GM19351 (cell line): ENCODE data around the gene AOAH.

ENCODE experiments used
- ATAC-seq: cut with Tn5 transposase; IDR thresholded peaks from one replicate; pipeline ENCODE4 v1.9.1; 2021; ENCODE audit warnings: mild to moderate bottlenecking, moderate library complexity; ENCODE audit not compliant: unreplicated experiment

The AOAH gene

DNA sequence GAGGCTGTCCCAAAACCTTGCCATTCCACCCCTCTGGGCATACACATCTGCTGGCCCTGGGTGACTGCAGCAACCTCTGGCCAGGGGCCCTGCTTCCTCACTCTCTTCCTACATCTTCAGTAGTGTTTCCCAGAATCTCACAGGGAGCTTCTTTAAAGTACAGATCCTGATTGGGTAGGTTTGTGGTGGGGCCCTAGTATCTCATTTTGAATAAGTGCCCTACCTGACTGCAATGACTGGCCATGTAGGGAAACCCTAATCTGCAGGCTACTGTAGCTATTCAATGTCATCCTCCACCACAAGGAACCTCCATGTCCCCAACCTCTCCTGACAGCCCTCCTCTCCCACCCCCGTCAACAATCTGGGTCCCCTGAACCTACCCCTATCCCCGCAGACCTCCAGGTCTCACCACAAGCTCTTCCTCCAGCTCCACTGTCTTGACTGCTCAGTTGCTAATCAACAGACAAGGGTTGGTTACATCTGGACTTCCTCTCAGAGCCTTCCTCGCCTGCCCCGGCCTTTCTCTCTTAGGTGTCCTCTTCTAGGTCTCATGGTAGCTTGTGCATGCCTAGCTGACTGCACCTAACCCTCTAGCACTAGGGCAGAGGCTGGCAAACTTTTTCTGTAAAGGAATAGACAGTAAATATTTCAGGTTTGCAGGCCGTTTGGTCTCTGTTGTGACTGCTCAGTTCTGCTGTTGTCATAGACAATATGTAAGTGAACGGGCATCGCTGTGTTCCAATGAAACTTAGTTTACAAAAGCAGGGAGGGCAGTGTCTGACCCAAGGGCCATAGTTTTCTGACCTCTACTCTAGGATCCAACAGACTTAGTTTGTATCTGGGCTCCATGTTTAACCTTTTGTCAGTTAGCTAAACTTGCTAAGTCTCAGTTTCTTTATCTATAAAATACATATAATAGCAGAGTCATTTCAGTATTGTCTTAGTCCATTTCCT is 121.1 kb downstream of the AOAH start:
- no peak for ATAC-seq

DNA sequence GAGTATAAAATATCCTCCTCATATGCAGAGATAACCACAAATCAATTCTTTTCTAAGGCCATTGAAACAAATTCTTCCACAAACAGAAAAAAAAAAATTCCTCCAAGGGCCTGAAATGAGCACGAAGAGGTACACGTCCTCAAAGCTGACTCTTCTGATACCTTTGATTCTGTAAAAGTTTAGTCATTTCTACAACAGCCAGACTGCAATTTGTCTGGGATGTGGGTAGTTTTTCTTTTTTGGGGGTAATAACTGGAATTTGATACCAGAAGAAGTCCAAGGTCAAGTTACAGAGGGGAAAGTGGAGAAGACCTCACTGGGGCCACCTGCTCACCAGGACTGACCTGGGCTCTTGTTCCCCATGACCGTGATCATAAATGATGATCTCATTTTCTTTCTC is 121.8 kb downstream of the AOAH start:
- ATAC-seq, result no peak

DNA sequence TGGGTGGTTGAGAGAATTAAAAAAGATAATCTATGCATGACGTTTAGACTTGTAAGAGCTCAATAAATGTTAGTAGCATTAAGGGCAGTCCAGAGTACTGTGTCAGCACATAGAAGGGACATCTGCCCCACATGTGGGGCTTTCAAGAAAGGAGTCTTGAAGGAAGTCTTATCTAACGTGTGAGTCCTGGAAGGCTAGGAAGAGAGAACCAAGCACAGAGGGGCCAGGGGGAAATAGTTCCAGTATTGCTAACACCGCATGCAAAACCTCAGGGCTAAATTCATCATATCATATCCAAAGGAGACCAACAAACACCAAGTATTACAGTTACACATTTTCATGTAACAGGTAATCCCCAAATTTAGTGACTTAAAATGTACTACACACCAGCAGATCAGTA is 122.7 kb downstream of the AOAH start:
- no peak for ATAC-seq

DNA sequence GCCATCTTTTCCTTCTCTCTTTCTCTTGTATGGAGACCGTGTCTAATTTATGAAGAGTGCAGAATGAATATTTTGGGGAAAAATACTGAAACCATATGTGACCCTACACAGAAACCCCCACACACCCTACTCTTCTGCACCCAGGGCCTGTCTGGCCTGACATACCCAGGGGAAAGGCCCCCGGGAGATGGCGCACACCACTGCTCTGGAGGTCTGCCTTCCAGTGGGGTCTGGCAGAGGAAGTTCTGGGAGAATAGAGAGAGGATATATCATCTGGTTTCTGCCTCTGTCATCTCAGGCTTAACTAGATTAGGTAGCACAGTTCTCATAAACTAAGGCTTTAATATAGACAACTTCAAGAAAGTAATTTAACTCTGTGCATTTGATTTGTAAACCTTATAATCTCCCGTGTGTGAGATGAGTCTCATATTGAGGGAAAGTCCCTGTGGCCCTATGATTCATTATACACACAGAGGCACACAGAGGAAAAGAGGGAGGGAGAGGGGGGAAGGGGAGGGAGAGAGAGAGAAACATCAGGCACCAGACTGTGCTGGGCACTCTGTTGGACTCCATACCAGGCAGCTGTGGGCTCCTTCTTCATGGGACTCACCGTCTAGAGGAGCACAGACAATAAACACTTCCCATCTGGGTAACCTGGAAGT is 123.3 kb downstream of the AOAH start:
- no peak for ATAC-seq

DNA sequence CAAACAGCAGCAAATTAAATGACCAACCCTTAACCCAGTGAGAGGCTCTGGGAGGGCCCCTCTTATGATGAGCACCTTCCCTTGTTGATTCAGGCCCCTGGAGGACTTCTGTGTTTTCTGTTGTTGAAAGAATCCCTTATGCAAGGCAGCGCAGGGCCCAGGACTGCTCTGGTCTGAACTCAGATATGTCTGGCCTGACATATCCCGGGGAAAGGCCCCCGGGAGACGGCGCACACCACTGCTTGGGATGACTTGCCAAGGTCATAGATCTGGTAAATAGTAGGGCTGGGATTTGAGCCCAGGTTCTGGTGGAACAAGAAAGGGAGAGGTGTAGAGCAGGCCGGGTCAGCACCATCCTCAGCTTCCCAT is 124.0 kb downstream of the AOAH start:
- no peak for ATAC-seq

DNA sequence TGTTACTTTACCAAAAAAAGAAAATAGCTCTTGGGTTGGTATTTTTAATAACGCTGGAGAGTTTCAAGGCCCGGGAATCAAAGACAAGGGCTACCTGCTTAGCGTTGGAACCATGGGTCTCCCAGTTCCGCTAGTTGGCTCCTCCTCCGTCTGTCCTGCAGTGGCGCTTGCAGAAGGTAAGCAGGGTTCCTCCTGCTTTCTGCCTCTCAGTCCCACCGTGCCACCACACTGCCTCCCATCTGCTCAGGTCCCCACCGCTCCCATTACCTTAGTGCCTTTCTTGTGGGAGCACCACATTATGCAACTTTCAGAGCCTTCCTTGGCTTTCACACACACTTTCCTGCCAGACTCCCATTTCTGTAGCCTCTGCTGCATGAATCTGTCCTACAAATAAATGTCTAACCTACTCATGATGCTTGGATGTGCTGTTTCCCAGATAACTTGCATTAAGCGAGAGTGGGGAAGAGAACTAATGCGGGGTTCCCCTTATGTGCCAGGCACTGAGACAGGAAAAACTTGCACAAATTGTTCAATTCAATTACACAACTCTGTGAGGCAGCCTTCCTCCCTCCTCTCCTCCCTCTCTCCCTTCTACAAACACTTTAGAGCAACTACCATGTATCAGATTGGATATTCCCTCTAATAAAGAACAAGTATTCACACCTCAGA is 124.5 kb downstream of the AOAH start:
- no peak for ATAC-seq

DNA sequence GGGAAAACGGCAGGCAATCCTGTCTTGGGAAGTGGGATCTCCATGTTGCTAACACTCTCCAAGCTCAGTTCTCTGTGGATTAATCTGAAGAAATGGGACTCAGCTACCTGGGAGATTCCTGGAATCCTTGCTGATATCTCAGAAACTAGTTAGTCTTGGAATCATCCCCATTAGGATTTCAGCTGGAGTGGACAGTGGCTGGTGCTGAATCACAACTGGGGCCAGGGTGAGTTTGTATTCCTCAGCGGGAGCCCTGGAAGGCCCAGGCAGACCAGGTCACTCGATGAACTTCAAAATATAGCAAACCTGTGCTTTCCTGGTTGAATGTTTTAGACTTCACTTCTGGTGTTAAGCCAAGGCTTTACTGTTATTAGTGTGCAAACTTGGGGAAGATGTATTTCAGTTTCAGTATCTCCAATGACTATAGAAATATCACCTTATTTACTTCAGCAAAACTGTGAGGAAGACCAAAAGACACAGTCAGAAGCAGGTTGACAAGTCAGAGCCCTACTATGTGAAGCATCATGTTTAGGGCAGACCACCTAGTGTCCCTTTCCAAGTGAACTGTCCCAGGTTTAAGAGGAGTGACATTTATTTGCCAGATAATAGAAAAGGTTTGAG is 126.1 kb downstream of the AOAH start:
- ATAC-seq, result no peak

DNA sequence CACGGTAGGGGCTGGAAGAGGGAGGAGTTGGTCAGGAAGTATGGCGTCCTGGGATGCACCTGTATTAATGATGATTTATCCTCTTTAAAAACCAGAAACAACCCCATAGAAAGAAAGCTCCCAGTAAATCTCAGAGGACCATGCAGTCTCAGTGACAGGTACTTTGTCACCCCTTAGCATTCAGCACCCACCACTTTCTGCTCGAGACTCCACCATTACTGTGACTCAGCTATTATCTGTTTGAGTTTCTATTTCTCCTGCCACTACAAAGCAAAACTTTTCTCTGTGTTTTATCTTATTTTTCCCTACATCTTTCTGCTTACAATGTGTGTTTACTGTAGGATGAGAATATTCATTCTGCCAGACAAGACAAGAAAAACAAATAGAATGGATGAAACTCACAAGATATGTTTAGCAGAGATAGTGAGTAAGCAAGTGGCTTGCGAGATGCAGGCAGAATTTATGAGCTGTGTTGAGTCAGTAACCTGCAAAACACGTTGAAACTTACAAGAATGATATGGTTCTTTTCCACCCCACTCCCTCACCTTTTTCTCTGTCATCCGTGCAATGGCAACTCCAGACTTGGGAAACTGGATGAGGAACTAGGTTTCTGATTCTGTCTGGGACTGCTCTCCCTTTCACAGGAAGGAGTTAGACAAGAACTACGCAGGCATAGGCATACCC is 127.1 kb downstream of the AOAH start:
- ATAC-seq, result no peak

DNA sequence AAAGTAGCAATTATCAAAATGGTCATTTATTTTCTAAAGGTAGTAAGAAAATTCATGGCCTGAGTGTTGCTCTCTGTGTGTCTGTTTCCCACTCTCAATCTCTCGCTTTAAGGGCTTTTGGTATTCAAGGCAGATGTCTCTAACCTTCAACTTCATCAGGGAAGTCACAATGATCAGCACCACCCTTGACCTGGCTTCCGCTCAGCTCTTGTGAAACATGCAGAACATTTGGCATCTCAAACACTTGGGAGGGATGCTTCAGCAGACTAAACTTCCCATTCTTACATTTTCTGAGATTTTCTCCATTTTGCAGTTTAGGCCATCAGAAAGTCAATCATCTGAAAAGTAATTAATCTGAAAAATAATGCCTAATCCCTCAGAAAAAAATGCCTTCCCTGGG is 129.8 kb downstream of the AOAH start:
- ATAC-seq, result no peak

DNA sequence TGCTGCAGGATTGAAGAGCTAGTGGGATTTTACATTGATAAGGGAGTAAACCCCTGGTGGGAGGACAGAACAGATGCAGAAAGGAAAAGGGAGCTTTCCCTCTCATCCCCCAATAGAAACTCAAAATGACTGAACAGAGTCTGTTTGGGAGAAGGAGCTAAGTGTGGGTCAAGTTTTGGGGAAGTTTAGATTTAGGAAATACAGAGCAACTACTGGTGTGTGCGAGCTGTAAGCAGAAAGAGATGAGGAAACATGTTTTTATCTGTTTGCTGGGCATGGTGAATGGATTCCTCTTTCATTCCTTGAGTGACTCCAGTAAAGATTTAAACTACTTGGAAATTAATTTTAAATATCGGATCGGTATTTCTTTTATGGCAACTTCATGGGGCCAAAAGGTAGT is 132.7 kb downstream of the AOAH start:
- no peak for ATAC-seq

DNA sequence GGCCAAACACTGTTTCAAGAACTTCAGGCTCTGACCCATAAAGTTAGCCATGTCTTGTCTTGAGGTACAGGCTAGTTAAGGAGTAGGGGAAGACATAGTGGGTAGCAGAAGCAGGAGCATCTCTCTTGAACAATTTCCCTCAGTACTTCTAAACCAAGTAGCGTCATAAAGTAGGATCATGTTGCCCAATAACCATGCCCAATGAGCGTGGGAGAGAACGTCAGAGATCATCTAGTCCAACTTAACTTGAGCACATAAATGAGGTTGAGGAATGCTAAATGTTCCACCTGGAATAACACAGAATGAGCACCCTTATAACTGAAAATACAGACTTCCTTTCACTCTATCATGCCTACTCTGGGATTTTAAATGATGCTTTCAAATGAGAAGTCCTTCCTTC is 134.9 kb downstream of the AOAH start:
- no peak for ATAC-seq

DNA sequence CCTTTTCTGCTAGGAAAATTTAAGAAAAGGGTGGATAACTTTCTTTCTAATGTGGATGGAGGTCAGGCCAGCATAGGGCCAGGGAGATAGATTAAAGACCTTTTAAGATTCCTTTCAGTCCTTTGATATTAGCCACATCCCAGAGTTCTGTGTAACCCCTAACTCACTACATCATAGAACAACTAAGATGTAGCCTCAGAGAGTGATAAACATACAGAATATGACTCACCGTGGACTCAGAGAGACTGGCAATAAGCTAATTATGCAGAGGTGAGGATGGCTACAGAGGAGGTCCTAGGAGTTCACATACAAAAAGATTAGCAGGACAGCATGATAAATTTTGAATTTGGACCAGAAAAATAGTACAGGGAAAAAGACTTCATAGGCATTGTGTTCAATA is 141.0 kb downstream of the AOAH start:
- no peak for ATAC-seq

DNA sequence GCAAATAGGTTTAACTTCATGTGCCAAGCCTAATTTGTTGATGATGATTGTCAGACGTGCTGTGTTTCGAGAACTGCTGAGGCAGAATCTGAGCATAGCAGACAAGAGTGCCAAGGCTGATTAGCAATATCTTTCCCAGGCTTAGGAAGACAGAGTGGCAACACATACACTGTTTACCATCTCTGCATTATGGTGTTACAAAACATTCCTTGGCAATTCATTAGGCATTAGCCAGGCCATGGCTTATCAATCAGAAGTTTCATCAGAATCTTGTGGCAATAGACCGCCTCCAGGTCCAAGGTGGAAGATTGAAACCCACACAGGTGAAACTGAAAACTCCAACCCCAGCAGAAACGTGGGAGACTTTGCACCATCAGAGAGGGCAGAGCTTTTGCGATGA is 148.5 kb downstream of the AOAH start:
- ATAC-seq, result no peak

DNA sequence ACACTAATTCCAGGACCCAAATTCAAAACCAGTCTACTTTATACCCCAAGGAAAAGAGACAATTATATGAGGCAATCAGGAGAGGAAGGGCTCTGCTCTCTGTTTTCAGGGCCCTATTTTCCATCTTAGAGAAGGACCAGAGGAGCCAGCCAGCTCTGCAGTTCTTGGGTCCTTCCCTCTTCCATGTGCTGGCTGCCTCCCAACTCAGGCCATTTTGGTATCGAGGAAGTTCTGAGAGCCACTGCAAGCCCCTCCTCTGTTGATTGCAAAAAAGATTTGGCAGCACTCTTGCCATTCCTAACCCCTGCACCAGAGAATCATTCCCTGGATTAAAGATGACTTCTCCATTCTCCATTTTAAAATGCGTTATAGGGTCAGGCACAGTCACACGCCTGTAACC is 151.2 kb downstream of the AOAH start:
- no peak for ATAC-seq

DNA sequence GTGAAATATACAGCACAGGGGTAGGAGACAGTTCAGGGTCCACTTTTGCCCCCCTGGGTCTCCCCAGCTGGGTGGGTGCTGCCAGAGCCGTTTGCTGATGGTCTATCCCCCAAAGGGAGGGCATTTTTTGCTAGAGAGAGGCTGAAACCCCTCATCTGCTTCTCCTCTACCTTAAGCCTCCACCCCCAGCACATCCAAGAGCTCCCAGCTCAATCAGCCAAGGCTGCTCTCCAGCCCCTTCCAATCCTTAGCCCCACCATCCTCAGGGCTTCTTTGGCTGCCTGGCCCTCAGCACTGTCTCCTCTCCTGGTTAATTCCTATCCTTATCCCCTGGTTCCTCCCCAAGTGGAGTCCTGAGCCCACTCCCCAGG is 153.1 kb downstream of the AOAH start:
- ATAC-seq, result no peak

DNA sequence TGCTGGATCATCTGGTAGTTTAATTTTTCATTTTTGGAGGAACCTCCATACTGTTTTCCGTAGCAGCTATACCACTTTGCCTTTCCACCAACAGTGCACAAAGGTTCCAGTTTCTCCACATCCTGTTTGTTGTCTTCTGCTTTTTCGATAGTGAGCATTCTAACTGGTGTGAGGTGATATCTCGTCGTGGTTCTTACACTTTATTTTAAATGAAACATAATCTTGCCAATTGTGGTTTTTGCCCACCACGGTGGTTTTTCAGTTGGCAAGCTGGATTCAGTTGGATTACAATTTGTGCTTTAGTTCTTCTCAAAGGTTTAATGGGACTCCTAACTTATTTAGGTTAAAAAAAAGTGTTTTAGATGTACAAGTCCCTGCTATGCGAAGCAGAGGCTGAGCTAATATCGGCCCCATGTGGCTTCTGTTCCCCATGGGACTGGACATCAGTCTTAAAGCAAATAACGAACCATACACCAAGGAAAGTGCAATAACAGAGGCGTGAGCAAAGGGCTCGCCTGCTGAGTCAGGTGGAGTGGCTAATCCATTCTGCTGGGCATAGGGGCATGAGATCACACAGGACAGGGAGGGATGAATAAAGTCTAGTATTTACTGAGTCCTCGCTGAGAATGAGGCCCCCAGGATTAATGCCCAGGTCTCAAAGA is 153.6 kb downstream of the AOAH start:
- no peak for ATAC-seq

DNA sequence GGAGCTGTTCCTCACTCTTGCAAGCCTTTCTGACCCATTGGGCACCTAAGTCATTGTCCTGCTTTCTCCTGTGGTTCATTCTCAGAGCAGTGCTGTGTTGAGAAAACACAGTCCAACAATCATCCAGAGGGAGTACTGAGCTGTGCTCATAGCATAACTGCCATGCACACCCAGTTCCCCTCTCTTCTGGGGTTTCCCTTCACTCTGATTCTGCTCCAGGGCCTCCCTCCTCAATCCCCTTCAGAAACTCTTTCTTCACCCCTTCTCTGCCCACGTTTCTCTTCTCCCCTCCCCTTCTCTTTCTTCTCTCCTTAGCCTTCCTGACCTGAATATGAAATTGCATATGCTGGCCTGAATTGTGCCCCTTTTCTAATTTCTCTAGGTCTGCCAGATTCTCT is 155.8 kb downstream of the AOAH start:
- no peak for ATAC-seq

DNA sequence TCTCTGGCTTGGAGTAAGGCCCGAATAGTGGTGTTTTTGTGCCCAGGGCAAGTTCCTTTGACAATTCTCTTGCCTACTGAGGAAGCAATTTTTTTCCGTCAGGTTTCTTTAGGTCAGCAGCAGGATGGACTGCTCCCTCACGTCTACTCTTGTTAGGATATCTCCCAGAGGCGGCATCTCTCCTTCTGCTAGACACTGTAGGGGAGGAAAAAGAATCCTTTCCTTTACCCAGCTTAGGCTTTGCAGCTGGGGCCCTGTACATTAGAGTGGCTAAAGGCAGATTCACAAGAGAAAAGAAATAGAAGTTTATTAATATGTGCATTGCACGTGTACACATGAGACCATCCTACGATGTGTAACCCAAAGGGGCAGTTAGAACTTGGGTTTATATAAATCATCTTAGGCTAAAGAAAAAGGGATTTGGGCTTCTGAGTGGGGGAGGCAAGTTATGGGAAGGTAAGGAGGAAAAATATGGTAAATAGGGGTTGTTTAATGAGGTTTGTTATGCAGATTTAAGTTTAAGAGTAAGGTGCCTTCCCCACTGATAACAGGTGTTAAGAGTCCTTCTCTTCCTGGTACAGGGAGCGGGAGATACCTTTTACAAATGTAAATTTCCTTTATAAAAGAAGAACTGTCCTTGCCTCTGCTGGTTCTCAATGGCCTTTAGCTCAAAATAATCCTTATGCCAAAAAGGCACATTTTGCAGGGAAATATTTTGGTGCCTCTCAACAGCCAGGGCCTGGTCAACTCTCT is 156.4 kb downstream of the AOAH start:
- ATAC-seq, result no peak

DNA sequence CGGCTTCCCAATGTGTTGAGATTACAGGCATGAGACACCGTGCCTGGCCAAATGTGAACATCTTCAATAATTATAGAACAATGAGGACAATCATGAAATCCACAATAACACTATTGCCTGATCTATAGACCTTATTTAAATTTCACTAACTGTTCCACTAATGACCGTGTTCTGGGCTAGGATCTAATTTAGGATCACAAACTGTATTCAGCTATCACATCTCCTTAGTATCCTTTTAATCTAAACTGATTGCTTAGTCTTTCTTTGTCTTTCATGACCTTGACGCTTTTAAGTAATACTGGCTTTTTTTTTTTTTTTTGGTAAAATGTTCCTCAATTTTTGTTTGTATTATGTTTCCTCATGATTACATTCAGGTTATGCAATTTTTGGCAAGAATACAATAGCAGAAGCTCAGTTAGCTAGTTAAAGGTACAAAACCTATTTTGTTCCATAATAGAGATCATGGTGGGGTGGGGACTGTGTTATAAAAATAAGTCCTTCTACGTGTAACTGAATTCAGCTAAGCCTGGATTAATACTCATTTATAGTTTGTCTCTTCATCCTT is 158.4 kb downstream of the AOAH start:
- no peak for ATAC-seq
